ENCODE measurements around the gene AP3D1.
"Not testable (repeated sequence)": the region's sequence is repeated elsewhere in the genome, so short reads cannot be mapped to it uniquely, and the experiment has no call there.

AP3D1 gene

GRCh38 chr19:2149980-2150793, 1.2 kb downstream of the AP3D1 start:
- no peak for ATAC-seq
- DNase-seq = no peak

GRCh38 chr19:2148482-2149135, 2.8 kb downstream of the AP3D1 start:
- ATAC-seq (no peak), DNase-seq (no peak)

GRCh38 chr19:2145831-2146241, 5.5 kb downstream of the AP3D1 start:
- DNase-seq = no peak
- no peak for ATAC-seq

GRCh38 chr19:2144190-2144589, 7.2 kb downstream of the AP3D1 start:
- ATAC-seq (no peak), DNase-seq (no peak)

- ATAC-seq = no peak
- no peak for DNase-seq
Observed at GRCh38 chr19:2142173-2142829, 9.1 kb downstream of the AP3D1 start.

GRCh38 chr19:2140138-2140569, 11.2 kb downstream of the AP3D1 start:
- no peak for DNase-seq
- ATAC-seq = no peak

GRCh38 chr19:2139385-2140137, 11.8 kb downstream of the AP3D1 start:
- no peak for ATAC-seq

GRCh38 chr19:2138061-2138728, 13.2 kb downstream of the AP3D1 start:
- ATAC-seq = no peak
- DNase-seq = no peak

More at GRCh38 chr19:2139385-2140137, 11.8 kb downstream of the AP3D1 start:
- no peak for DNase-seq

- ATAC-seq = no peak
- DNase-seq = no peak
Observed at GRCh38 chr19:2136796-2137195, 14.6 kb downstream of the AP3D1 start.

- ATAC-seq = no peak
- no peak for DNase-seq
Observed at GRCh38 chr19:2135474-2136402, 15.6 kb downstream of the AP3D1 start.

GRCh38 chr19:2132731-2133490, 18.5 kb downstream of the AP3D1 start:
- ATAC-seq (no peak), DNase-seq (no peak)

- DNase-seq (no peak), ATAC-seq (no peak)
Observed at GRCh38 chr19:2132191-2132590, 19.2 kb downstream of the AP3D1 start.

GRCh38 chr19:2131012-2131975, 20.1 kb downstream of the AP3D1 start:
- DNase-seq, ATAC-seq: not testable (repeated sequence)

- DNase-seq = no peak
- no peak for ATAC-seq
Observed at GRCh38 chr19:2129892-2130770, 21.2 kb downstream of the AP3D1 start.

- no peak for DNase-seq
- no peak for ATAC-seq
Observed at GRCh38 chr19:2129486-2129885, 21.9 kb downstream of the AP3D1 start.

- DNase-seq (no peak), ATAC-seq (no peak)
Observed at GRCh38 chr19:2129022-2129421, 22.3 kb downstream of the AP3D1 start.

GRCh38 chr19:2128252-2128651, 23.1 kb downstream of the AP3D1 start:
- ATAC-seq, DNase-seq: not testable (repeated sequence)

GRCh38 chr19:2127758-2128157, 23.6 kb downstream of the AP3D1 start:
- ATAC-seq (no peak), DNase-seq (no peak)

Data from stimulated activated naive CD8-positive, alpha-beta T cell treated with anti-CD3 and anti-CD28 coated beads, Interleukin-15, Interleukin-2, amounts not matched to agents 100 U/mL and 50 U/mL, for 24 hours (primary cell).